Aorta (tissue), 5 donors: ENCODE measurements around the gene MOSPD2. TPM values are rescaled to one million over a fixed set of nuclear protein-coding genes. Genes with fewer than 3 reads are reported as not detected.

Experiments used
- ATAC-seq: fragments of 200-7000 bp; cut with Tn5 transposase; one replicate; pipeline ENCODE4 v1.9.1; 2022; ENCODE audit warnings: moderate library complexity; ENCODE audit not compliant: low FRiP score
- DNase-seq, 2 donors: peaks; one replicate each; pipeline ENCODE4 v3.0.0-alpha.2; 2020
- H3K27ac ChIP-seq, 2 donors: one replicate each; pipeline ENCODE4 v1.5.1; 2013; ENCODE audit warnings: low read length in 2 of 2, mild to moderate bottlenecking in 2 of 2, moderate library complexity in 2 of 2, control low read depth in 1 of 2, inconsistent platforms in 1 of 2, low read depth in 1 of 2
- H3K27me3 ChIP-seq, 2 donors: one replicate each; pipeline ENCODE4 v1.6.1; 2013; ENCODE audit warnings: control low read depth in 1 of 2, low read length in 1 of 2, mild to moderate bottlenecking in 1 of 2, moderate library complexity in 1 of 2; ENCODE audit not compliant: insufficient read depth in 2 of 2, control insufficient read depth in 1 of 2
- H3K36me3 ChIP-seq, 2 donors: one replicate each; pipeline ENCODE4 v1.6.1; 2013; ENCODE audit warnings: control low read depth in 1 of 2, low read length in 1 of 2, mild to moderate bottlenecking in 1 of 2; ENCODE audit not compliant: insufficient read depth in 2 of 2, control insufficient read depth in 1 of 2
- H3K4me1 ChIP-seq, 2 donors: one replicate each; pipeline ENCODE4 v1.6.1; 2013; ENCODE audit warnings: low read length in 2 of 2, control low read depth in 1 of 2, mild to moderate bottlenecking in 1 of 2, moderate library complexity in 1 of 2; ENCODE audit not compliant: insufficient read depth in 2 of 2, control insufficient read depth in 1 of 2
- H3K4me3 ChIP-seq, 2 donors: one replicate each; pipeline ENCODE4 v1.5.1; 2013; ENCODE audit warnings: low read length in 2 of 2, control low read depth in 1 of 2, mild to moderate bottlenecking in 1 of 2
- H3K9me3 ChIP-seq: one replicate; pipeline ENCODE4 v1.6.1; 2013; ENCODE audit warnings: mild to moderate bottlenecking, low read length; ENCODE audit not compliant: control insufficient read depth
- WGBS, 2 donors: extraction: QIAGEN DNeasy Blood & Tissue Kit; methylation state at CpG; one replicate each; pipeline ENCODE4 v1.1.7; 2013; 5-methylcytosine and 5-hydroxymethylcytosine counted together
- intact Hi-C, 2 donors: fragments of 100-400 bp; cut with DNase I; formaldehyde crosslinking; loops; one replicate each; pipeline versions ENCODE4 v1.14.2 to v1.15.0; 2022
- polyA plus RNA-seq, 2 donors: library from polyadenylated mRNA; stranded (reverse); fragments of 200-250 nt; gene quantifications; one replicate each; pipeline ENCODE4 v1.2.3, GENCODE V29; 2013
- total RNA-seq, 2 donors: library from RNA; stranded (reverse); fragmentation: NEBNext Ultra II Directional; extraction: Animal tissue kit (Norgen Biotek cat#: 25700); gene quantifications; one replicate each; pipeline ENCODE4 v1.2.1, GENCODE V29; 2021
- donor health status: healthy with polysubstance abuse.
- donor health status: Bipolar disorder and iron deficiency.
- donor health status: DM: no; HTN: no; CAD: no.
- donor health status: DM: no; HTN: no; CAD: no.
- donor health status: DM: yes; HTN: yes; CAD: no.

The MOSPD2 gene
- total and polyA plus RNA-seq, 4 donors: 3.6 to 21.3 (median 11.2) TPM

DNA sequence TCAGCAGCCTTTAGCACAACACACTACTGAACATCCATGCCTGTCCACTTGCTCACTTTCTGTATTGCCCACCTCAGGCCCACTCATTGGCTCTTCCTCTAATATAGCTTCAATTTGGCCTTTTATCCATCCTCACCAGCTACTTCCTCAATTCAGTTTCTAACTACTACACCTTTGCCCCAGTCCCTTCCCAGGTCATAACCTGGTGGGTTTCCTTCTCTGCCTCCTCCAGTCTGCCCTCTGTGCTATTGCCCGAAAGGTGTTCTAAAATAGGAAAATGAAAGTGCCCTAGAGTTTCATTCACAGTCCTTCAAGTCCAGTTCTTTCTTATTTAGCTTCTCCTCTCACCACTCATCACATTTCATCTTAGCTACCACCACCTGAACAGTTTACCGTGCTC lies 23.1 kb downstream of the MOSPD2 start:
- DNase-seq: no peak
- WGBS, 2 donors: 89 to 100% methylated on average over 2 of the region's 2 CpGs
- intact Hi-C loops: no loop called here
- H3K4me3 ChIP-seq: no peak overlapping the region
- no peak overlapping the region for H3K27ac ChIP-seq
- H3K9me3 ChIP-seq: no peaks in the 10 kb centered on the region
- ATAC-seq: no peak
- H3K36me3 ChIP-seq: no peaks in the 10 kb centered on the region
- no peaks in the 10 kb centered on the region for H3K27me3 ChIP-seq
- no peaks in the 10 kb centered on the region for H3K4me1 ChIP-seq

GRCh38 chrX:14897042-14897441 lies 23.8 kb downstream of the MOSPD2 start:
- 75 to 82% methylated on average over 2 of the region's 2 CpGs for WGBS, 2 donors
- Histone ChIP-seq H3K27ac (no peak overlapping the region), H3K4me1 (no peaks in the 10 kb centered on the region), H3K4me3 (no peak overlapping the region), H3K9me3 (no peaks in the 10 kb centered on the region), H3K36me3 (no peaks in the 10 kb centered on the region), H3K27me3 (no peaks in the 10 kb centered on the region)
- DNase-seq (no peak), ATAC-seq (no peak)
- intact Hi-C loops: no loop called here

- DNase-seq (no peak), ATAC-seq (no peak)
- no peaks in the 10 kb centered on the region for H3K36me3 ChIP-seq
- no peaks in the 10 kb centered on the region for H3K4me1 ChIP-seq
- no peaks in the 10 kb centered on the region for H3K27me3 ChIP-seq
- intact Hi-C loops: no loop called here
- H3K9me3 ChIP-seq: no peaks in the 10 kb centered on the region
- H3K27ac ChIP-seq: no peak overlapping the region
- no peak overlapping the region for H3K4me3 ChIP-seq
These were observed 26.4 kb downstream of the MOSPD2 start for GRCh38 chrX:14899607-14900006.

DNA sequence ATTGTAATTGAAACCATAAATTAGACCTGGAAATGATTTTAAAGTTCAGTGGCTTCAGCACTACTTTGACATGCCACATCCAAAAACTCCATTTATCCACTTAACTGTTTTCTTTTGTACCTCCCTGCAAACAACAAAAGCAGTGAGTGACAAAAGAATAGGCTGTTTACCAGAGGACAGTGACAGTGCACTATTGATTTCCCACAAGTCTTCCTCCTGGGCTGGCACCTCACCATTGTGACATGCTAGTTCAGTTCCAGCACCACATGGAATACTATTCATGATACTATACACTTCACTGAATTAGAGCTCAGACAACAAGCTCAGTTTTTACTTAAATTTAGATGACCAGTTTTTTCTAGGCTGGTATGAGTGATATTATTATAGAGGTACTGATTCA lies 29.3 kb downstream of the MOSPD2 start:
- Histone ChIP-seq H3K27me3 (no peaks in the 10 kb centered on the region), H3K4me1 (no peaks in the 10 kb centered on the region), H3K4me3 (no peak overlapping the region), H3K27ac (no peak overlapping the region), H3K9me3 (no peaks in the 10 kb centered on the region), H3K36me3 (no peaks in the 10 kb centered on the region)
- intact Hi-C loops: no loop called here
- DNase-seq (no peak), ATAC-seq (no peak)

DNA sequence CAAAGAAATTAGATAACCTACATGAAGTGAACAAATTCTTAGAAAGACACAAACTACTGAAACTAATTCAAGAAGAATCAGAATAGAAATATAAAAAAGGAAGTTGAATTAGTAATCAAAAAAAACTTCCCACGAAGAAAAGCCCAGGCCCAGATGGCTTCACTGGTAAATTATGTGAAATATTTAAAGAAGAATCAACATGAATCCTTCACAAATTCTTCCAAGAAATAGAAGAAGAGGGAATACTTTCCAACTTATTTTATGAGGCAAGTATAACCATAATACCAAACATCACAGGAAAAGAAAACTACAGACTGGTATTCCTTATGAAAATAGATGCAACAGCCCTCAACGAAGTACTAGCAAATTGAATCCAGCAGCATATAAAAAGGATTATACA lies 30.7 kb downstream of the MOSPD2 start:
- H3K27ac ChIP-seq: no peak overlapping the region
- 4 to 10% methylated on average over 2 of the region's 2 CpGs for WGBS, 2 donors

DNA sequence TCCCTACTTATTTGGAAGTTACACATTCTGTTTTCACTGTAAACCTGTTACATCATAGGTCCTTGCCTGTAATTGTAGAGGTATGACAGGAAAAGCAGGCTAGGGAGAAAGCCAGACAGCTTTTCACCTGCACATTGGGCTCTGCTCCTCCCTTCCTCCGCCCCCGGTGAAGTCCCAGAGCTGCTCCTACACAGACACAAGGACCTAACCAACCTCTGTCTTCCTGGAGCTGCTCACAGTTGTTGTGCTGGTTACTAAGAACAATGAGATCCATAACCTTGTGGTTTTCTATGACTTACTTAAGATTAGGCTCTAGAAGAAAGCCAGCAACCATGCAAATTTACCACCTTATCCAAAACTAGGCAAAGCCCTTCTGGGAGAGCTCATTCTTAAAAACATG lies 40.0 kb downstream of the MOSPD2 start:
- DNase-seq: no peak
- intact Hi-C loops: no loop called here
- no peaks in the 10 kb centered on the region for H3K27me3 ChIP-seq
- H3K4me1 ChIP-seq: no peaks in the 10 kb centered on the region
- H3K4me3 ChIP-seq: no peak overlapping the region
- no peaks in the 10 kb centered on the region for H3K9me3 ChIP-seq
- no peak overlapping the region for H3K27ac ChIP-seq
- no peak for ATAC-seq
- 93 to 95% methylated on average over 2 of the region's 2 CpGs for WGBS, 2 donors
- peaks cover 2 to 3% of the 10 kb centered on the region in 2 donors for H3K36me3 ChIP-seq

More for the DNA sequence above, 30.7 kb downstream of the MOSPD2 start:
- no peak for ATAC-seq
- DNase-seq: no peak
- Histone ChIP-seq H3K9me3 (no peaks in the 10 kb centered on the region), H3K4me3 (no peak overlapping the region), H3K36me3 (no peaks in the 10 kb centered on the region), H3K27me3 (no peaks in the 10 kb centered on the region), H3K4me1 (no peaks in the 10 kb centered on the region)
- intact Hi-C loops: no loop called here

GRCh38 chrX:14915596-14915995 lies 42.4 kb downstream of the MOSPD2 start:
- no peak overlapping the region for H3K4me3 ChIP-seq

DNA sequence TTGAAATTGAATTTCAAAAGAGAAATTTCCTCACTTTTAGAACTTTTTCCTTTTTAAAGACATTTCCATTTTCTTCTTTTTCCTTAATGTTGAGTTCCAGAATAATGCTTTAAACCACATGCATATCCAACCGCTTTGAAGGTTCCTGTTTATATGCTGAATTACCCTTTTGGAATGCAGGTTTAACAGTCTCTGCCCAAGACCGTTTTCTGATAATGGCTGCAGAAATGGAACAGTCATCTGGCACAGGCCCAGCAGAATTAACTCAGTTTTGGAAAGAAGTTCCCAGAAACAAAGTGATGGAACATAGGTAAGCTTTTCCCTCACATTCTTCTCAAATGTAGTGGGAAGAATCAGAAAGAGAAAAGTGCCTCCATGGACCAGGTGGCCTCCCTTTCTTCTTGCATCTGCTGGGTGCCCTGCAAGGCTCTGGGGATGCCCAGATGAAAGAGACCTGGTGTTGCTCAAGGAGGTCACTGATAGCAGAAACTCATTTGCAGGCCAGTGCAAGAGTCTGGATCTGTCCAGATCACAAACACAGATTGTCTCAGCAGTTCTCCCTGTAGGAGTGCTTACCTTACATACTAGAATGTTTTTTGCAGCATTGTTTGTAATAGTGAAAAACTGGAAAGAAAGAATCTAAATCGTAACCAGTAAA lies 42.9 kb downstream of the MOSPD2 start:
- Histone ChIP-seq H3K27ac (peak overlapping the region in 1 of 2 donors; percentile 17), H3K9me3 (no peaks in the 10 kb centered on the region), H3K27me3 (no peaks in the 10 kb centered on the region), H3K4me3 (no peak overlapping the region), H3K36me3 (peaks cover 2 to 3% of the 10 kb centered on the region in 2 donors), H3K4me1 (no peaks in the 10 kb centered on the region)
- DNase-seq (no peak), ATAC-seq (no peak)
- intact Hi-C loops: no loop called here
- 35 to 41% methylated on average over 3 of the region's 3 CpGs for WGBS, 2 donors

More at GRCh38 chrX:14915596-14915995, 42.4 kb downstream of the MOSPD2 start:
- no peak overlapping the region for H3K27ac ChIP-seq
- peaks cover 2 to 3% of the 10 kb centered on the region in 2 donors for H3K36me3 ChIP-seq
- intact Hi-C loops: no loop called here
- DNase-seq (no peak), ATAC-seq (no peak)
- no peaks in the 10 kb centered on the region for H3K4me1 ChIP-seq
- no peaks in the 10 kb centered on the region for H3K9me3 ChIP-seq
- 89 to 90% methylated on average over 3 of the region's 3 CpGs for WGBS, 2 donors
- H3K27me3 ChIP-seq: no peaks in the 10 kb centered on the region

GRCh38 chrX:14919407-14919806 lies 46.2 kb downstream of the MOSPD2 start:
- H3K36me3 ChIP-seq: no peaks in the 10 kb centered on the region
- 15 to 17% methylated on average over 2 of the region's 2 CpGs for WGBS, 2 donors
- H3K4me1 ChIP-seq: no peaks in the 10 kb centered on the region
- H3K27ac ChIP-seq: peak overlapping the region in 1 of 2 donors; percentile 28
- no peaks in the 10 kb centered on the region for H3K27me3 ChIP-seq
- ATAC-seq (no peak), DNase-seq (no peak)
- no peaks in the 10 kb centered on the region for H3K9me3 ChIP-seq
- no peak overlapping the region for H3K4me3 ChIP-seq
- intact Hi-C loops: no loop called here
